ENCODE results near the gene CCNC.

DNA sequence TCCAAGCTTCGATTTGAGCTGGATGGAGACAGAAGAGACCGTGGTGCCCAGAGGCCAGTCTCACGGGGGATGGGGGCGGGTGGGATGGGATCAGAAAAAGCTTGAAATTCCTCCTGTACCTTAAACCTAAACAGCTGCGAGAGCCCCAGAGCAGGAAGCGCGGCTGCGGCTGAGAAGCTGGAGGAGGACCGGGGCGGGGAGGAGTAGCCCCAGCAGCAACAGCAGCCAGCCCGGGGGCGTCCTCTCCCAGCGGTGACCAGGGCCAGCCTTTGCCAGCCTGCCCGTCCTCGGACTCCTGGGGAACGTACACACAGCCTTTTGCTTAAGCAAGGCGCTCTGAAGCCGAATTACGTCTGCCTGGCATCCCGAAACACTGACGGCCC lies 20.8 kb upstream of the CCNC start:
- TF ChIP-seq GATA2 (IDR thresholded peaks at IDR 0.05; ENCODE audit: low read depth, low read length) (no peak), GATA3 (IDR thresholded peaks at IDR 0.05; ENCODE audit: low read depth, low read length) (no peak)
